Astrocyte (in vitro differentiated cells and primary cell): Measurements from ENCODE around the gene BCOR. TPM values are rescaled to one million over a fixed set of nuclear protein-coding genes. Genes with fewer than 3 reads are reported as not detected.
A peak's percentile ranks its signal among the peaks of the same experiment; 100 is the strongest.

ENCODE experiments used
- DNase-seq: peaks from one replicate; pipeline ENCODE4 v3.0.0-alpha.2; 2010; ENCODE audit warnings: low read depth
- FAIRE-seq: peaks from 2 replicates; lab custom pipeline; 2011; peaks lifted over from hg19 to GRCh38; lab: Jason Lieb, UNC
- H2AFZ ChIP-seq: 2 replicates; pipeline ENCODE4 v1.6.0; 2012; ENCODE audit warnings: low read depth, low read length, inconsistent platforms
- H3K27ac ChIP-seq: 2 replicates; pipeline ENCODE4 v1.5.1; 2011; ENCODE audit warnings: low read depth, low read length, inconsistent platforms
- H3K27me3 ChIP-seq: 2 replicates; pipeline ENCODE4 v1.6.0; 2011; ENCODE audit warnings: low read length, inconsistent platforms; ENCODE audit not compliant: insufficient read depth
- H3K36me3 ChIP-seq: 2 replicates; pipeline ENCODE4 v1.5.1; 2011; ENCODE audit warnings: low read length, inconsistent platforms; ENCODE audit not compliant: insufficient read depth
- H3K4me1 ChIP-seq: 2 replicates; pipeline ENCODE4 v1.5.1; 2011; ENCODE audit warnings: low read length, inconsistent platforms; ENCODE audit not compliant: insufficient read depth
- H3K4me2 ChIP-seq: 2 replicates; pipeline ENCODE4 v1.6.0; 2012; ENCODE audit warnings: low read length, inconsistent platforms
- H3K4me3 ChIP-seq: 2 replicates; pipeline ENCODE4 v1.5.1; 2011; ENCODE audit warnings: low read depth, mild to moderate bottlenecking, low read length, inconsistent platforms; ENCODE audit not compliant: insufficient read depth
- H3K79me2 ChIP-seq: 2 replicates; pipeline ENCODE4 v1.6.0; 2012; ENCODE audit warnings: mild to moderate bottlenecking, low read length, inconsistent platforms; ENCODE audit not compliant: insufficient read depth
- H3K9ac ChIP-seq: 2 replicates; pipeline ENCODE4 v1.6.0; 2012; ENCODE audit warnings: mild to moderate bottlenecking, low read length, inconsistent platforms
- H3K9me3 ChIP-seq: 2 replicates; pipeline ENCODE4 v1.5.1; 2012; ENCODE audit warnings: low read depth, mild to moderate bottlenecking, low read length, inconsistent platforms; ENCODE audit not compliant: insufficient read depth
- H4K20me1 ChIP-seq: 2 replicates; pipeline ENCODE4 v1.6.0; 2012; ENCODE audit warnings: low read length, inconsistent platforms; ENCODE audit not compliant: insufficient read depth
- H3K27ac Mint-ChIP-seq: one replicate; pipeline ENCODE4 v1.8.0; 2021; ENCODE audit warnings: mild to moderate bottlenecking, mixed read lengths; ENCODE audit not compliant: unreplicated experiment
- H3K27me3 Mint-ChIP-seq: one replicate; pipeline ENCODE4 v1.8.0; 2021; ENCODE audit warnings: low read depth, mixed read lengths; ENCODE audit not compliant: unreplicated experiment
- H3K36me3 Mint-ChIP-seq: one replicate; pipeline ENCODE4 v1.8.0; 2021; ENCODE audit warnings: low read depth, mixed read lengths; ENCODE audit not compliant: unreplicated experiment
- H3K4me1 Mint-ChIP-seq: one replicate; pipeline ENCODE4 v1.8.0; 2021; ENCODE audit warnings: low read depth, mixed read lengths; ENCODE audit not compliant: unreplicated experiment
- H3K4me3 Mint-ChIP-seq: one replicate; pipeline ENCODE4 v1.8.0; 2021; ENCODE audit warnings: mild to moderate bottlenecking, moderate library complexity, mixed read lengths; ENCODE audit not compliant: unreplicated experiment
- H3K9me3 Mint-ChIP-seq: one replicate; pipeline ENCODE4 v1.8.0; 2021; ENCODE audit warnings: mild to moderate bottlenecking, mixed read lengths; ENCODE audit not compliant: unreplicated experiment
- CTCF ChIP-seq: IDR thresholded peaks from 2 replicates; pipeline ENCODE4 v1.5.1; 2011; ENCODE audit warnings: low read depth, mild to moderate bottlenecking, inconsistent platforms, low read length, moderate library complexity; ENCODE audit not compliant: insufficient read depth
- EZH2 ChIP-seq: IDR thresholded peaks from 2 replicates; pipeline ENCODE4 v1.6.1; 2012; ENCODE audit warnings: mild to moderate bottlenecking, low read length, inconsistent platforms; ENCODE audit not compliant: insufficient read depth
- total RNA-seq: library from RNA; stranded (reverse); gene quantifications from 2 replicates; pipeline ENCODE4 v1.2.1, GENCODE V29; 2021

Gene BCOR
- total RNA-seq, 1 donor from 2014 or later: 9.0 TPM

GRCh38 chrX:40104630-40104984 is 6.8 kb upstream of the BCOR start:
- peak overlapping the region; percentile 82 for H3K4me2 ChIP-seq
- H3K4me1 ChIP-seq: peaks cover 31% of the 10 kb centered on the region
- H3K4me3 ChIP-seq: no peak overlapping the region
- no peak overlapping the region for H3K27ac ChIP-seq
- H3K36me3 Mint-ChIP-seq: no peaks in the 10 kb centered on the region
- H3K27me3 ChIP-seq: no peaks in the 10 kb centered on the region
- H3K9me3 Mint-ChIP-seq: peaks cover 2% of the 10 kb centered on the region
- H3K9ac ChIP-seq: peak overlapping the region; percentile 50
- H3K27me3 Mint-ChIP-seq: peaks cover 6% of the 10 kb centered on the region
- no peak overlapping the region for H3K27ac Mint-ChIP-seq
- no peaks in the 10 kb centered on the region for H3K79me2 ChIP-seq
- no peak overlapping the region for H2AFZ ChIP-seq
- FAIRE-seq (no peak), DNase-seq (no peak)
- peaks cover 2% of the 10 kb centered on the region for H3K4me1 Mint-ChIP-seq
- TF ChIP-seq EZH2 (no peak), CTCF (no peak)
- no peaks in the 10 kb centered on the region for H4K20me1 ChIP-seq
- H3K36me3 ChIP-seq: no peaks in the 10 kb centered on the region
- no peaks in the 10 kb centered on the region for H3K9me3 ChIP-seq
- H3K4me3 Mint-ChIP-seq: no peak overlapping the region

GRCh38 chrX:40103565-40104323 is 6.0 kb upstream of the BCOR start:
- FAIRE-seq: no peak

More at GRCh38 chrX:40103565-40104323, 6.0 kb upstream of the BCOR start:
- H4K20me1 ChIP-seq: no peaks in the 10 kb centered on the region
- H3K9me3 ChIP-seq: no peaks in the 10 kb centered on the region
- H3K79me2 ChIP-seq: no peaks in the 10 kb centered on the region
- no peak overlapping the region for H3K9ac ChIP-seq
- H3K36me3 ChIP-seq: no peaks in the 10 kb centered on the region
- peaks cover 30% of the 10 kb centered on the region for H3K4me1 ChIP-seq
- no peak overlapping the region for H3K4me2 ChIP-seq
- H3K27me3 ChIP-seq: no peaks in the 10 kb centered on the region
- H3K9me3 Mint-ChIP-seq: peaks cover 2% of the 10 kb centered on the region
- peaks cover 2% of the 10 kb centered on the region for H3K4me1 Mint-ChIP-seq
- DNase-seq: no peak
- H3K27ac ChIP-seq: no peak overlapping the region
- H3K27me3 Mint-ChIP-seq: peaks cover 6% of the 10 kb centered on the region
- H3K4me3 Mint-ChIP-seq: no peak overlapping the region
- no peak for TF ChIP-seq CTCF
- TF ChIP-seq EZH2: no peak
- no peak overlapping the region for H2AFZ ChIP-seq
- H3K36me3 Mint-ChIP-seq: no peaks in the 10 kb centered on the region
- no peak overlapping the region for H3K4me3 ChIP-seq
- H3K27ac Mint-ChIP-seq: no peak overlapping the region
